HG02870 (cell line): ENCODE data around the gene NCK1.
"Not testable (repeated sequence)": the region's sequence is repeated elsewhere in the genome, so short reads cannot be mapped to it uniquely, and the experiment has no call there.

Source experiments
- ATAC-seq: cut with Tn5 transposase; IDR thresholded peaks from one replicate; pipeline ENCODE4 v1.9.1; 2021; ENCODE audit warnings: mild to moderate bottlenecking, moderate library complexity; ENCODE audit not compliant: unreplicated experiment

The NCK1 gene

GRCh38 chr3:136982033-136982432 lies 120.0 kb downstream of the NCK1 start:
- no peak for ATAC-seq

GRCh38 chr3:136982520-136983138 lies 120.6 kb downstream of the NCK1 start:
- no peak for ATAC-seq

GRCh38 chr3:136984837-136985236 lies 122.8 kb downstream of the NCK1 start:
- no peak for ATAC-seq

GRCh38 chr3:136987398-136987980 lies 125.5 kb downstream of the NCK1 start:
- not testable (repeated sequence) for ATAC-seq

- no peak for ATAC-seq
Measured at GRCh38 chr3:136988651-136989050, 126.6 kb downstream of the NCK1 start.

- ATAC-seq: no peak
Measured at GRCh38 chr3:136989781-136990524, 127.9 kb downstream of the NCK1 start.

- no peak for ATAC-seq
Measured at GRCh38 chr3:136990826-136991225, 128.8 kb downstream of the NCK1 start.

GRCh38 chr3:136992115-136992514 lies 130.1 kb downstream of the NCK1 start:
- no peak for ATAC-seq

- no peak for ATAC-seq
Measured at GRCh38 chr3:136994772-136995516, 132.9 kb downstream of the NCK1 start.

GRCh38 chr3:136995652-136996051 lies 133.6 kb downstream of the NCK1 start:
- no peak for ATAC-seq
